ENCODE data around the gene CDH13. TPM values are rescaled to one million over a fixed set of nuclear protein-coding genes. Genes with fewer than 3 reads are reported as not detected.

Gene CDH13
- total and polyA plus RNA-seq, 9 of the 15 experiments (the other 6 are each of a cell fraction or from before 2014, with no cell fraction given) = 0.03 TPM; not detected in 8

- intact Hi-C loops (cut with micrococcal nuclease) (no loop called here), in situ Hi-C loops (cut with MboI) (no loop called here)
- no peaks in the 10 kb centered on the region for H3K79me2 ChIP-seq (ENCODE audit: control insufficient read depth, insufficient read depth, low read length)
- peak; percentile 81 for FAIRE-seq
- H3K9me1 ChIP-seq (ENCODE audit: control insufficient read depth, insufficient read depth, low read length) = no peaks in the 10 kb centered on the region
- ATAC-seq = peak; percentile 92
- DNase-seq (ENCODE audit: extremely low read depth in 1 of 4, low spot score in 3 of 4) = peak; percentile 52 to 63 (median 60)
- H3K36me3 ChIP-seq (ENCODE audit: control insufficient read depth, insufficient read depth, low read length) = no peaks in the 10 kb centered on the region
- no peak overlapping the region for H3K4me3 ChIP-seq
- no peak overlapping the region for H2AFZ ChIP-seq (ENCODE audit: low read depth, low read length)
- no peaks in the 10 kb centered on the region for H3K4me1 ChIP-seq (replicated peaks in 1 of 2; ENCODE audit: control insufficient read depth in 2 of 2, insufficient read depth in 2 of 2, low read length in 2 of 2)
- WGBS (ENCODE audit: insufficient coverage, low coverage, missing lambda C conversion rate) = 0% methylated on average over 9 of the region's 9 CpGs
- BruUV-seq (replicated peaks) = no TSS peak
- H3K27ac ChIP-seq (ENCODE audit: extremely low read depth, low read depth, low read length) = no peak overlapping the region
- no peaks in the 10 kb centered on the region for H3K9me3 ChIP-seq (replicated peaks; ENCODE audit: control insufficient read depth, insufficient read depth, low read depth, low read length)
- H3K4me2 ChIP-seq (ENCODE audit: insufficient read depth, low read length) = no peak overlapping the region
- H3K9ac ChIP-seq (ENCODE audit: insufficient read depth in 1 of 2, low read depth in 2 of 2, low read length in 2 of 2) = no peak overlapping the region
- ChIA-PET CTCF (ENCODE audit: low intra/inter-chr PET ratio) (no interaction called here), POLR2A (no interaction called here)
- 0 out of 2 replicates have a peak, but pooled peaks cover 5% of the 10 kb centered on the region for H4K20me1 ChIP-seq (replicated peaks; ENCODE audit: control insufficient read depth, insufficient read depth, low read length)
- H3K27me3 ChIP-seq (ENCODE audit: control insufficient read depth in 2 of 2, insufficient read depth in 2 of 2, low read length in 2 of 2) = no peaks in the 10 kb centered on the region
- no peak for TF ChIP-seq ZNF280A (IDR thresholded peaks at IDR 0.05; ENCODE audit: low read depth, partially characterized antibody)
- TF ChIP-seq PTTG1 (tag; IDR thresholded peaks at IDR 0.05; ENCODE audit: low read depth) = 0 out of 2 replicates have a peak, but pooled peaks have one; percentile 14
- TF ChIP-seq SNRNP70 (optimal IDR thresholded peaks at IDR 0.05; ENCODE audit: low read depth, low read length) = no peak
- no peak for TF ChIP-seq ZBTB49 (CRISPR knock-in tag; IDR thresholded peaks at IDR 0.05; ENCODE audit: borderline replicate concordance)
- TF ChIP-seq ETV1 (tag; conservative IDR thresholded peaks at IDR 0.05; ENCODE audit: low read depth) = no peak
- no peak for TF ChIP-seq ARID2 (IDR thresholded peaks at IDR 0.05)
- no peak for TF ChIP-seq POLR2AphosphoS5 (IDR thresholded peaks at IDR 0.05; ENCODE audit: control insufficient read depth, insufficient read depth, low read depth, low read length)
- no peak for TF ChIP-seq NUFIP1 (IDR thresholded peaks at IDR 0.05; ENCODE audit: partially characterized antibody)
- TF ChIP-seq, protein P1, sequence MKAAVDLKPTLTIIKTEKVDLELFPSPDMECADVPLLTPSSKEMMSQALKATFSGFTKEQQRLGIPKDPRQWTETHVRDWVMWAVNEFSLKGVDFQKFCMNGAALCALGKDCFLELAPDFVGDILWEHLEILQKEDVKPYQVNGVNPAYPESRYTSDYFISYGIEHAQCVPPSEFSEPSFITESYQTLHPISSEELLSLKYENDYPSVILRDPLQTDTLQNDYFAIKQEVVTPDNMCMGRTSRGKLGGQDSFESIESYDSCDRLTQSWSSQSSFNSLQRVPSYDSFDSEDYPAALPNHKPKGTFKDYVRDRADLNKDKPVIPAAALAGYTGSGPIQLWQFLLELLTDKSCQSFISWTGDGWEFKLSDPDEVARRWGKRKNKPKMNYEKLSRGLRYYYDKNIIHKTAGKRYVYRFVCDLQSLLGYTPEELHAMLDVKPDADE (conservative IDR thresholded peaks at IDR 0.05; ENCODE audit: control insufficient read depth, low read depth, low read length) = no peak
- 0 out of 2 replicates have a peak, but pooled peaks have one; percentile 10 for TF ChIP-seq CREM (IDR thresholded peaks at IDR 0.05; ENCODE audit: low read depth)
- 0 out of 2 replicates have a peak, but pooled peaks have one; percentile 33 for TF ChIP-seq PYGO2 (tag; IDR thresholded peaks at IDR 0.05)
- peak; percentile 99 for TF ChIP-seq EHMT2 (IDR thresholded peaks at IDR 0.05)
- TF ChIP-seq KAT2B (IDR thresholded peaks at IDR 0.05; ENCODE audit: low read depth, low read length) = no peak
- no peak for TF ChIP-seq DPF2 (IDR thresholded peaks at IDR 0.05)
- no peak for TF ChIP-seq CREB3L1 (IDR thresholded peaks at IDR 0.05; ENCODE audit: borderline replicate concordance, low read depth)
- TF ChIP-seq CHCHD3 (CRISPR knock-in tag; IDR thresholded peaks at IDR 0.05) = no peak
- no peak for TF ChIP-seq FOXA1 (IDR thresholded peaks at IDR 0.05; ENCODE audit: borderline replicate concordance)
These were observed 1074.7 kb downstream of the CDH13 start for GRCh38 chr16:83701494-83701893.

All from K562 (cell line).